Measurements from ENCODE around the gene AKR7A3.
A peak's percentile ranks its signal among the peaks of the same experiment; 100 is the strongest.

Gene AKR7A3

GRCh38 chr1:19288324-19289241 is at the start of gene AKR7A3:
AKR7A3 (minus strand) TSS chr1:19288770; CDS start chr1:19288709, 61 bp downstream.
- peak; percentile 22 to 37 for DNase-seq (ENCODE audit: low read depth in 1 of 2, low spot score in 1 of 2)

GRCh38 chr1:19338323-19338762 is 49.8 kb upstream of the AKR7A3 start:
- no peak for DNase-seq (ENCODE audit: low read depth in 1 of 2, low spot score in 1 of 2)

GRCh38 chr1:19337289-19337688 is 48.7 kb upstream of the AKR7A3 start:
- no peak for DNase-seq (ENCODE audit: low read depth in 1 of 2, low spot score in 1 of 2)

GRCh38 chr1:19336543-19336942 is 48.0 kb upstream of the AKR7A3 start:
- DNase-seq (ENCODE audit: low read depth in 1 of 2, low spot score in 1 of 2): peak in 1 of 2 donors; percentile 15

- no peak for DNase-seq (ENCODE audit: low read depth in 1 of 2, low spot score in 1 of 2)
These were observed 45.2 kb upstream of the AKR7A3 start for GRCh38 chr1:19333587-19334354.

GRCh38 chr1:19332832-19333231 is 44.3 kb upstream of the AKR7A3 start:
- DNase-seq (ENCODE audit: low read depth in 1 of 2, low spot score in 1 of 2): no peak

- DNase-seq (ENCODE audit: low read depth in 1 of 2, low spot score in 1 of 2): no peak
These were observed 42.8 kb upstream of the AKR7A3 start for GRCh38 chr1:19331262-19331878.

GRCh38 chr1:19330449-19331135 is 42.0 kb upstream of the AKR7A3 start:
- no peak for DNase-seq (ENCODE audit: low read depth in 1 of 2, low spot score in 1 of 2)

GRCh38 chr1:19329611-19330010 is 41.0 kb upstream of the AKR7A3 start:
- DNase-seq (ENCODE audit: low read depth in 1 of 2, low spot score in 1 of 2): no peak

- DNase-seq (ENCODE audit: low read depth in 1 of 2, low spot score in 1 of 2): no peak
These were observed 40.6 kb upstream of the AKR7A3 start for GRCh38 chr1:19329188-19329587.

- no peak for DNase-seq (ENCODE audit: low read depth in 1 of 2, low spot score in 1 of 2)
These were observed 39.9 kb upstream of the AKR7A3 start for GRCh38 chr1:19328486-19328885.

GRCh38 chr1:19327736-19328135 is 39.2 kb upstream of the AKR7A3 start:
- DNase-seq (ENCODE audit: low read depth in 1 of 2, low spot score in 1 of 2): no peak

GRCh38 chr1:19327301-19327700 is 38.7 kb upstream of the AKR7A3 start:
- DNase-seq (ENCODE audit: low read depth in 1 of 2, low spot score in 1 of 2): no peak

- DNase-seq (ENCODE audit: low read depth in 1 of 2, low spot score in 1 of 2): no peak
These were observed 38.1 kb upstream of the AKR7A3 start for GRCh38 chr1:19326748-19327065.

- DNase-seq (ENCODE audit: low read depth in 1 of 2, low spot score in 1 of 2): no peak
These were observed 37.6 kb upstream of the AKR7A3 start for GRCh38 chr1:19325958-19326747.

GRCh38 chr1:19325368-19325957 is 36.9 kb upstream of the AKR7A3 start:
- no peak for DNase-seq (ENCODE audit: low read depth in 1 of 2, low spot score in 1 of 2)

- DNase-seq (ENCODE audit: low read depth in 1 of 2, low spot score in 1 of 2): no peak
These were observed 36.1 kb upstream of the AKR7A3 start for GRCh38 chr1:19324665-19324990.

- DNase-seq (ENCODE audit: low read depth in 1 of 2, low spot score in 1 of 2): no peak
These were observed 35.6 kb upstream of the AKR7A3 start for GRCh38 chr1:19323987-19324664.

- no peak for DNase-seq (ENCODE audit: low read depth in 1 of 2, low spot score in 1 of 2)
These were observed 33.9 kb upstream of the AKR7A3 start for GRCh38 chr1:19322481-19322880.

- DNase-seq (ENCODE audit: low read depth in 1 of 2, low spot score in 1 of 2): no peak
These were observed 32.5 kb upstream of the AKR7A3 start for GRCh38 chr1:19321071-19321470.
